HCT116 (cell line): ENCODE measurements around the gene MEG3. TPM values are rescaled to one million over a fixed set of nuclear protein-coding genes. Genes with fewer than 3 reads are reported as not detected.

Experiments used
- ATAC-seq: fragments of 200-7000 bp; cut with Tn5 transposase; 2 replicates; pipeline ENCODE4 v1.9.1; 2020; ENCODE audit warnings: mild to moderate bottlenecking, moderate library complexity
- BruUV-seq: library from RNA; stranded (reverse); fragments of 400-500 nt; replicated peaks from 2 replicates; lab custom pipeline; 2021; lab: Mats Ljungman, UMichigan
- CTCF ChIA-PET: fragments of 300-600 bp; sonication (Branson Sonifier 250); formaldehyde crosslinking; loops from one replicate; lab custom pipeline; 2021; ENCODE audit warnings: antibody characterized with exemption; lab: Charles Lee
- POLR2A ChIA-PET: fragments of 300-600, 350-600 bp; sonication (Branson Sonifier 250); formaldehyde crosslinking; loops from one replicate; lab custom pipeline; 2021; ENCODE audit warnings: antibody characterized with exemption; lab: Charles Lee
- RAD21 ChIA-PET, 2 experiments: fragments of 300-600 bp; sonication (Branson Sonifier 250); formaldehyde crosslinking; loops; one replicate each; lab custom pipeline; 2023; ENCODE audit warnings: low total read pairs in 2 of 2; ENCODE audit not compliant: uncharacterized antibody in 2 of 2, unreplicated experiment in 2 of 2, low non-redundant PET in 1 of 2; lab: Charles Lee
- DNase-seq: peaks from one replicate; pipeline ENCODE4 v3.0.0-alpha.2; 2010; ENCODE audit warnings: low read depth, low spot score
- H2AFZ ChIP-seq: fragments of 200-600 bp; shearing (Covaris generic), sonication (generic); 2 replicates; pipeline ENCODE4 v1.6.1; 2017; ENCODE audit warnings: low read depth, mixed run types, mixed read lengths, antibody characterized with exemption, low read length; ENCODE audit not compliant: poor library complexity, severe bottlenecking
- H3K27ac ChIP-seq: 2 replicates; pipeline ENCODE4 v1.5.1; 2012; ENCODE audit warnings: low read depth, low read length
- H3K27me3 ChIP-seq: fragments of 200-600 bp; sonication (generic); 2 replicates; pipeline ENCODE4 v1.6.1; 2016; ENCODE audit warnings: mixed run types, low read length, mixed read lengths; ENCODE audit not compliant: insufficient read depth
- H3K36me3 ChIP-seq, 2 experiments: fragments of 200-500 bp in 1 of 2; fragments of 200-600 bp in 1 of 2; sonication (Bioruptor generic) in 1 of 2; sonication (generic) in 1 of 2; 2 replicates each; pipeline versions ENCODE4 v1.5.1 to v1.6.1; 2014 to 2016; ENCODE audit warnings: low read length in 2 of 2, inconsistent platforms in 1 of 2, mixed read lengths in 1 of 2, mixed run types in 1 of 2; ENCODE audit not compliant: insufficient read depth in 2 of 2, control insufficient read depth in 1 of 2
- H3K4me1 ChIP-seq, 2 experiments: fragments of 200-600 bp in 1 of 2; sonication (generic) in 1 of 2; 2 replicates each; pipeline versions ENCODE4 v1.5.1 to v1.6.1; 2012 to 2017; ENCODE audit warnings: low read length in 2 of 2, inconsistent platforms in 1 of 2, mild to moderate bottlenecking in 1 of 2, mixed read lengths in 1 of 2, mixed run types in 1 of 2, moderate library complexity in 1 of 2; ENCODE audit not compliant: insufficient read depth in 2 of 2, control insufficient read depth in 1 of 2
- H3K4me2 ChIP-seq: fragments of 200-600 bp; sonication (generic); 2 replicates; pipeline ENCODE4 v1.6.1; 2017; ENCODE audit warnings: mixed run types, low read length, mixed read lengths
- H3K4me3 ChIP-seq, 2 experiments: fragments of 200-600 bp in 1 of 2; sonication (generic) in 1 of 2; replicated peaks in 1 of 2; 2 replicates each; pipeline ENCODE4 v1.5.1; 2011 to 2016; ENCODE audit warnings: low read length in 2 of 2, control low read depth in 1 of 2, low read depth in 1 of 2, mild to moderate bottlenecking in 1 of 2, mixed read lengths in 1 of 2, mixed run types in 1 of 2
- H3K79me2 ChIP-seq: fragments of 200-600 bp; sonication (generic); 2 replicates; pipeline ENCODE4 v1.6.1; 2017; ENCODE audit warnings: mild to moderate bottlenecking, mixed run types, low read length, moderate library complexity, mixed read lengths; ENCODE audit not compliant: insufficient read depth
- H3K9ac ChIP-seq: fragments of 200-600 bp; sonication (generic); 2 replicates; pipeline ENCODE4 v1.6.1; 2016; ENCODE audit warnings: low read length, mixed read lengths
- H3K9me2 ChIP-seq: fragments of 200-600 bp; sonication (generic), shearing (Covaris generic); 2 replicates; pipeline ENCODE4 v1.6.1; 2017; ENCODE audit warnings: mixed run types, mild to moderate bottlenecking, moderate library complexity; ENCODE audit not compliant: insufficient read depth
- H3K9me3 ChIP-seq, 2 experiments: fragments of 200-500 bp in 1 of 2; fragments of 200-600 bp in 1 of 2; sonication (Bioruptor generic) in 1 of 2; sonication (generic) in 1 of 2; 2 replicates each; pipeline ENCODE4 v1.6.1; 2014 to 2017; ENCODE audit warnings: low read length in 2 of 2, mixed read lengths in 2 of 2, inconsistent platforms in 1 of 2, low read depth in 1 of 2, mild to moderate bottlenecking in 1 of 2, mixed run types in 1 of 2, moderate library complexity in 1 of 2; ENCODE audit not compliant: control insufficient read depth in 1 of 2, insufficient read depth in 1 of 2
- H4K20me1 ChIP-seq: fragments of 200-600 bp; sonication (generic), shearing (Covaris generic); 2 replicates; pipeline ENCODE4 v1.6.1; 2017; ENCODE audit warnings: mixed run types, mild to moderate bottlenecking, moderate library complexity; ENCODE audit not compliant: insufficient read depth
- CBX3 ChIP-seq: IDR thresholded peaks from 2 replicates; pipeline ENCODE4 v1.6.1; 2012; ENCODE audit warnings: low read depth
- CEBPB ChIP-seq: IDR thresholded peaks from 2 replicates; pipeline ENCODE4 v1.6.1; 2012; ENCODE audit warnings: low read depth
- CTCF ChIP-seq, 3 experiments: fragments of 200-600 bp in 1 of 3; sonication (generic) in 1 of 3; IDR thresholded peaks in 2 of 3; conservative IDR thresholded peaks in 1 of 3; 2 replicates each; pipeline ENCODE4 v1.5.1; 2012 to 2017; ENCODE audit warnings: low read depth in 2 of 3, low read length in 2 of 3, antibody characterized with exemption in 1 of 3, borderline replicate concordance in 1 of 3, control low read depth in 1 of 3, mild to moderate bottlenecking in 1 of 3, mixed read lengths in 1 of 3, mixed run types in 1 of 3, moderate library complexity in 1 of 3; ENCODE audit not compliant: insufficient read depth in 1 of 3
- EGR1 ChIP-seq: IDR thresholded peaks from 2 replicates; pipeline ENCODE4 v1.6.1; 2012; ENCODE audit warnings: low read depth
- ELF1 ChIP-seq: IDR thresholded peaks from 2 replicates; pipeline ENCODE4 v1.6.1; 2012; ENCODE audit warnings: low read depth, borderline replicate concordance
- EZH2 ChIP-seq: fragments of 200-600 bp; sonication (generic); IDR thresholded peaks from 2 replicates; pipeline ENCODE4 v1.6.1; 2017; ENCODE audit warnings: antibody characterized with exemption, mixed run types
- EZH2phosphoT487 ChIP-seq: fragments of 200-600 bp; IDR thresholded peaks from 2 replicates; pipeline ENCODE4 v1.6.1; 2018; ENCODE audit warnings: antibody characterized with exemption, borderline replicate concordance
- JUND ChIP-seq: IDR thresholded peaks from 2 replicates; pipeline ENCODE4 v1.6.1; 2012
- MAX ChIP-seq: IDR thresholded peaks from 2 replicates; pipeline ENCODE4 v1.6.1; 2012
- POLR2A ChIP-seq: IDR thresholded peaks from 2 replicates; pipeline ENCODE4 v1.7.0; 2011; ENCODE audit warnings: borderline replicate concordance; ENCODE audit not compliant: insufficient read depth, insufficient read length; ENCODE audit errors: extremely low read depth
- RAD21 ChIP-seq: IDR thresholded peaks from 2 replicates; pipeline ENCODE4 v1.6.1; 2012; ENCODE audit warnings: low read depth, mild to moderate bottlenecking
- REST ChIP-seq: IDR thresholded peaks from 2 replicates; pipeline ENCODE4 v1.6.1; 2012; ENCODE audit warnings: low read depth
- SIN3A ChIP-seq: IDR thresholded peaks from 2 replicates; pipeline ENCODE4 v1.6.1; 2012; ENCODE audit warnings: low read depth
- SP1 ChIP-seq: IDR thresholded peaks from 2 replicates; pipeline ENCODE4 v1.6.1; 2012; ENCODE audit warnings: low read depth
- ZFX ChIP-seq: fragments of 450-650 bp; IDR thresholded peaks from 2 replicates; pipeline ENCODE4 v1.6.1; 2017
- intact Hi-C: fragments of 100-400 bp; cut with micrococcal nuclease; formaldehyde crosslinking; loops from 2 replicates; pipeline ENCODE4 v1.10.0; 2022
- total RNA-seq: library from RNA; stranded (reverse); gene quantifications from one replicate; pipeline ENCODE4 v1.2.1, GENCODE V29; 2021; ENCODE audit not compliant: unreplicated experiment

MEG3 gene
- total RNA-seq, 1 experiment from 2014 or later = 2.5 TPM

- RAD21 ChIA-PET = no interaction called here
- intact Hi-C loops = no loop called here
- no peak overlapping the region for H3K4me3 ChIP-seq
Observed at GRCh38 chr14:100807979-100808734, 17.8 kb upstream of the MEG3 start.

GRCh38 chr14:100810435-100810834, 15.5 kb upstream of the MEG3 start:
- H3K27ac ChIP-seq = no peak overlapping the region
- intact Hi-C loops = no loop called here
- no peak overlapping the region for H2AFZ ChIP-seq
- no peak overlapping the region for H3K4me3 ChIP-seq
- no TSS peak for BruUV-seq
- no peaks in the 10 kb centered on the region for H4K20me1 ChIP-seq
- ChIA-PET CTCF (no interaction called here), POLR2A (no interaction called here), RAD21 (no interaction called here)
- H3K9ac ChIP-seq = no peak overlapping the region
- H3K9me3 ChIP-seq = peaks cover 36 to 43% of the 10 kb centered on the region in 2 experiments; a peak in 3 of 4 replicates
- DNase-seq (no peak), ATAC-seq (no peak)
- H3K4me1 ChIP-seq = no peaks in the 10 kb centered on the region
- no peaks in the 10 kb centered on the region for H3K9me2 ChIP-seq
- no peaks in the 10 kb centered on the region for H3K27me3 ChIP-seq
- no peaks in the 10 kb centered on the region for H3K79me2 ChIP-seq
- no peak overlapping the region for H3K4me2 ChIP-seq
- no peaks in the 10 kb centered on the region for H3K36me3 ChIP-seq
- TF ChIP-seq EGR1 (no peak), EZH2phosphoT487 (no peak), SIN3A (no peak), SP1 (no peak), ZFX (no peak), EZH2 (no peak), ELF1 (no peak), RAD21 (no peak), CBX3 (no peak), REST (no peak), CTCF (IDR thresholded peaks at IDR 0.05 in 2 of 3, conservative IDR thresholded peaks at IDR 0.05 in 1 of 3; ENCODE audit: borderline replicate concordance in 1 of 3, insufficient read depth in 1 of 3, low read depth in 2 of 3, low read length in 2 of 3) (no peak), POLR2A (no peak), CEBPB (no peak)

More at GRCh38 chr14:100807979-100808734, 17.8 kb upstream of the MEG3 start:
- H3K4me1 ChIP-seq = no peaks in the 10 kb centered on the region
- no peaks in the 10 kb centered on the region for H3K9me2 ChIP-seq
- H3K79me2 ChIP-seq = no peaks in the 10 kb centered on the region
- ChIA-PET POLR2A (no interaction called here), CTCF (no interaction called here)
- H3K4me2 ChIP-seq = no peak overlapping the region
- TF ChIP-seq JUND = no peak
- no peak for TF ChIP-seq RAD21
- 0 out of 2 replicates have a peak, but pooled peaks have one; percentile 22 for TF ChIP-seq CBX3
- TF ChIP-seq MAX = no peak
- H2AFZ ChIP-seq = no peak overlapping the region
- ATAC-seq (no peak), DNase-seq (no peak)
- no peak overlapping the region for H3K27ac ChIP-seq
- BruUV-seq = no TSS peak
- peaks cover 36 to 43% of the 10 kb centered on the region in 2 experiments; a peak in 3 of 4 replicates for H3K9me3 ChIP-seq
- H3K27me3 ChIP-seq = no peaks in the 10 kb centered on the region
- no peaks in the 10 kb centered on the region for H4K20me1 ChIP-seq
- no peak overlapping the region for H3K9ac ChIP-seq
- no peaks in the 10 kb centered on the region for H3K36me3 ChIP-seq
